IMR-90 (cell line): ENCODE data around the gene MICAL2.

Experiments used
- CEBPB ChIP-seq: IDR thresholded peaks from 2 replicates; pipeline ENCODE4 v1.6.1; 2012; ENCODE audit warnings: low read depth, low read length, improper control_type of control experiment
- CTCF ChIP-seq: conservative IDR thresholded peaks from 2 replicates; pipeline ENCODE4 v1.5.1; 2012; ENCODE audit warnings: mild to moderate bottlenecking, low read depth, low read length, improper control_type of control experiment
- FOS ChIP-seq: fragments of 150-350 bp; IDR thresholded peaks from 2 replicates; pipeline ENCODE4 v1.6.1; 2016; ENCODE audit warnings: low read depth, low read length
- MAFK ChIP-seq: IDR thresholded peaks from 2 replicates; pipeline ENCODE4 v1.6.1; 2012; ENCODE audit warnings: low read depth, low read length, improper control_type of control experiment
- POLR2A ChIP-seq: IDR thresholded peaks from 2 replicates; pipeline ENCODE4 v1.6.1; 2012; ENCODE audit warnings: mild to moderate bottlenecking, low read depth, low read length
- RAD21 ChIP-seq: IDR thresholded peaks from 2 replicates; pipeline ENCODE4 v1.6.1; 2012; ENCODE audit warnings: low read length, improper control_type of control experiment

DNA sequence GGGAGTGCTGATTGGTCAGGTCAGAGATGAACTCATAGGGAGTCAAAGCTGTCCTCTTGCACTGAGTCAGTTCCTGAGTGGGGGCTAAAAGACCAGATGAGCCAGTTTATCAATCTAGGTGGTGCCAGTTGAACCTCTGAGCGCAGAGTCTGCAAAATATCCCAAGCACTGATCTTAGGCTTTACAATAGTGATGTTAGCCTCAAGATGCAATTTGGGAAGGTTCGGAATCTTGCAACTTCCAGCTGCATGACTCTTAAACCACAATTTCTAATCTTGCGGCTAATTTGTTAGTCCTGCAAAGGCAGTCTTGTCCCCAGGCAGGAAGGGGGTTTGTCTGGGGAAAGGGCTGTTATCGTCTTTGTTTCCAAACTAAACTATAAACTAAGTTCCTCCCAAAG, 174.7 kb downstream of the MICAL2 start:
- TF ChIP-seq CTCF, result no peak
- peak; percentile 74 for TF ChIP-seq MAFK
- TF ChIP-seq FOS, result peak; percentile 53; the same call in 1 of the 2 replicates
- TF ChIP-seq POLR2A, result 0 out of 2 replicates have a peak, but pooled peaks have one; percentile 20
- TF ChIP-seq CEBPB, result peak; percentile 77
- TF ChIP-seq RAD21, result no peak
